ENCODE measurements around the gene LHPP.
A peak's percentile ranks its signal among the peaks of the same experiment; 100 is the strongest.
"Not testable (repeated sequence)": the region's sequence is repeated elsewhere in the genome, so short reads cannot be mapped to it uniquely, and the experiment has no call there.

The LHPP gene

DNA sequence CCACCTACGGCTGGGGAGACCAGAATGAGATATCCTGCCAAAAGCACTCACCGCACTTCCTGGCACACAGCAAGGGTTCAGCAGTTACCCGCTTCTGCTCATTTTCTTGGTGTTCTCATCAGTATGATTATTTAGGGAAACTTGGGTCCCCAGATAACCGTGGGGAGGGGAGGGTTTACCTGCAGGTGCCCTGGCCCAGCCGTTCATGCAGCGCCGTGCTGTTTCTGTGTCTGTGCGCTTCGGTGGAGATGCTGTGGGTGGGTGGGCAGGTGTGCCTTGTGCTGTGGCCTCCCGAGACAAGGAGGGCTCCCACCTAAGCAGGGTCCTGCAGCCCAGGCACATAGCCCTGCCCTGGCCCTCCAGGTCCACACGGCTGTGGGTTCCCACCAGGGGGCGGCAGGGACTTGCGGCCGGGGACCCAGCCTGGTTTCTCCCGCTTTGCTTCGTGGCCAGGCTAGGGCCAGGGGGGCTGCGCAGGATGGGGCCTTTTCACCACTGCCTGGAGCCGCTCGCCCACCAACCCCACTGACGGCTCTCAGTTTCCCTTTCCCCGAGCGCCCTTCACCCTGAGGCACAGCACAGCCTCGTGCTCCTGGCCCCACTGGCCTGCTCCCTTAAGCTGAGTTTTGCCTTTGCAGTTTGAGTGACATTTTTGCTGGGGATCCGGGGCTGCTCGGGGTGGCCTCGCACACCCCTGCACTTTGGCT, 78.5 kb downstream of the LHPP start:
- DNase-seq, result peak; percentile 62

- no peak for DNase-seq
Measured at GRCh38 chr10:124541076-124541903, 79.7 kb downstream of the LHPP start.

DNA sequence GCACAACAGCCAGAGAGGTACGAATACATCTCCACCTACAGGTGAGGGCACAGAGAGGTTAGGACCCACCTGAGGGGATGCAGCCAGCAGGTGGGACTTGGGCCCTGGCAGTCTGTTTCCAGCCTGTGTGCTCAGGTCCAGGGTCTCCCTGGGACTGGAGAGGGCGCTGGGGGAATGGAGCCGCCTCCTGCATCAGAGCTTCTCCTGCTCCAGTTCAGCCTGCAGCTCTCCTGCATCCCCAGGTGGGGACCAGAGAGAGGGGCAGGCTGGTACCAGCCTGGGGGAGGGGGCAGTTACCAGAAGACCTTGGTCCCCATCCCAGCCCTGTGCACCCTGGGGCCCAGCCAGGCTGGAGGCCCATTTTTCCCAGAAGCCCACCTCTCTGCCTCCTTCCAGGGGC, 80.7 kb downstream of the LHPP start:
- DNase-seq, result no peak

DNA sequence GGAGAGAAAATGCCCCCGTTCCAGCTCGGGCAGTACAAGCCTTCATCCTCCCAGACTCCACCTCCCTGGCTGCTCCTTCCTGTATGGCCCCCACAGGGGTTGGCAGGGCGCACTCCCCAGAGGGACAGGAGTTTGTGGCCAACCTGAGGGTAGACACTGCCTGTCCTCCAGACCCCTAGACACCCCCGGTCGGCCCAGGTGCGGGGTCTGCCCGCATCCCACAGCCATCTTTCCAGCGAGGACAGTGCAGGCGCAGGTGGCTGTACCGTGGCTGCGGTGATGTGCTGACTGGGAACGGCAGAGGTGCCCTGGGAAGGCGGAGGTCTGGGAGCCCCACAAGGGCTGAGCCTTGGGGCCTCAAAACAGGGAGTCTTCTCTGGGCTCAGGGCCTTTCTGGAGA, 81.5 kb downstream of the LHPP start:
- no peak for DNase-seq

DNA sequence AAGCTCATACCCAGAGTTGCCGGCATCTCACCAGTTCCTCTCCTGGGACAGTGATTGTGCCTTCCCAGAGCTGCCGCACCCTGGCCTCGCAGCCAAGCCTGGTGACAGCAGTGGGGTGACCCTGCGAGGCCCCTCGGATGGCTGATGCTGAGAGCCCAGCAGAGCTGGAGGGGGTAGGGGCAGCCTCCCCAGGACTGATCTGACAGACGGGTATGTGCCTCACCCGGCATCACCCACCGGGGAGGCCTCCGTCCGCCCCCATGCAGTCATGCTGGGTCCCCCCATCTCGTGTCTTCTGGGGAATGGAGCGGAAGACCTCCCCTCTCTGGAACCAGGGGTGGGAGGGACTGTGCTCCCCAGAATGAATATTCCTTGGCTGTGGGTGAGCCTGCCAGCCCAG, 82.3 kb downstream of the LHPP start:
- no peak for DNase-seq

DNA sequence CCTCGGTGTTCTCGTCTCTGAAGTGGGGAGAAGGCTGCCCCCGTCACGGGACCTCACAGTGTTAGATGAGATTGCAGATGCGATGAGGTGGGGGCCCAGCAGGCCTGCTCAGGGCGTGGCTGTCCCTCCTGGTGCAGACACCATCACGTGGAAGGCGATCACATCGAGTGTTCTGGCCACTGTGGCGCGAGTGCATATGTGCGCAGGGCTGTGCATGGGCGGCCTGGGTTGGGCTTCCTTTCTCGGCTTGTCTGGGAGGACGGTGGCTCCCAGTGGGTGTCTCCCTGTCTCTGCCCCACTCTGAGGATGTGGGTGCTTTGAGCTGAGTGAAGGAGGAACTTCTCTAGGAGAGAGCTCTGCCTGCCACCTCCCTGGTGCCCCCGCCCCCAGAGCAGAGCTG, 83.1 kb downstream of the LHPP start:
- DNase-seq, result no peak

GRCh38 chr10:124545351-124546054, 83.9 kb downstream of the LHPP start:
- DNase-seq, result no peak

DNA sequence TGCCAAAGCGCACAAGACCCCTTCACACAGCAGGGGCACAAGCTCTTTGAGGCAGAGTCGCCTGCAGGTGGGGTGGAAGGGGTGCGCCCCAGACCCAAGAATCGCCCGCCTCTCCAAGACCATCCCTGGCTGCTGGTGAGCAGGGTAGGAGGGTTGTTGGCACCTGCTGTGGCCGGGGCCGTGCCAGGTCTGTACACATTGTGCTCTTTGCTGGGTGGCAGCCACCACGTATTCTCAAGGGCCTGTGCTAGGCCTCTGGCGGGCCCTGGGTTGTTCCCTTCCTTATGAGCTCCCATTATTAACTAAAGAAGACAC, 84.4 kb downstream of the LHPP start:
- DNase-seq, result no peak

- DNase-seq, result no peak
Measured at GRCh38 chr10:124546957-124547646, 85.5 kb downstream of the LHPP start.

GRCh38 chr10:124547647-124548168, 86.1 kb downstream of the LHPP start:
- no peak for DNase-seq

- not testable (repeated sequence) for DNase-seq
Measured at GRCh38 chr10:124549171-124549570, 87.5 kb downstream of the LHPP start.

GRCh38 chr10:124550293-124551034, 88.8 kb downstream of the LHPP start:
- no peak for DNase-seq

GRCh38 chr10:124551097-124551496, 89.5 kb downstream of the LHPP start:
- no peak for DNase-seq

DNA sequence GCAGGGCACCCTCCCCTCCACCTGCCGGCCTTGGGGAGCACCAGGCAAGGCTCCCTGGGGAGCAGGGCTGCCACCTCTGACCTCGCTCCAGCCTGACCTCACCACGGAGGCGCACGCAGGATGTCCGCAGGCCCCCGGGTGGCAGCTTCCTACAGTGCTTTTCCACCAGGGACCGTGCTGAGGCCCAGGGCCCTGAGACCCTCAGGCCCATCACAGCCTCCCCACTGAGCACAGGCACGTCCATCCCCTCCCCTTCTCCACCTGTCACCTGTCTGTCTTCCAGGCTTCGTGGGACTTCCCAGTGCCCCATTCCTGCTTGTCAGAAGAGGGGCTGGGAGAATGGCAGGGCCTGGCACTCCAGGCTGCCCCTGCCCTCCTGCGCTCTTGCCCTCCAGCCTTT, 90.1 kb downstream of the LHPP start:
- no peak for DNase-seq

DNA sequence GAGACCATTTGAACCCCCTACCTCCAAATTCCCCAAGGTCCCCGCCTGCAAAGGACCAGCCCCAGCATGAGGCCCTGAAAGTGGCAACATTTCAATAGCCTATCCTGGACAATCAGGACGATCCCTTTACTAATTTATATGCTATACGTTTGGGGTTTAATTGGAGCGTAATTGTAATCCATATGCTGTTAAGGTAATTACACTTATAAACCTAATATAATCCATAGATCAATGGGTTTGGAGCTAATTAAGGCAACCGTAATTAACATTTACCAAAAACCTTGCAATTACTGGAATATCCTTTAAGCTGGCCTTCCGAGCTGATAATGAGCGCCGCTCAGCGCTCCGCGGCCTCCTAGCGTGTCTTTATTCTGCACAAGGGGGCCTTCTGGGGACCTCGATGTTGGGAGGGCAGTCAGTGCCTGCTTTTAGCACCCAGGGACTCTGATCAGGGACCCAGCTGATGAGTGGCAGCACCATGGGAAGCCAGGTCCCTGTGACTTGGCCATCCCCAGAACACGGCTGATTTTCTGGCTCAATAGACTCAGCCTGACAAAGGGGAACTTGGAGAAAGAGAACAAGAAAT, 91.2 kb downstream of the LHPP start:
- DNase-seq, result no peak

GRCh38 chr10:124554085-124554858, 92.6 kb downstream of the LHPP start:
- DNase-seq, result no peak

GRCh38 chr10:124557167-124557566, 95.5 kb downstream of the LHPP start:
- no peak for DNase-seq

DNA sequence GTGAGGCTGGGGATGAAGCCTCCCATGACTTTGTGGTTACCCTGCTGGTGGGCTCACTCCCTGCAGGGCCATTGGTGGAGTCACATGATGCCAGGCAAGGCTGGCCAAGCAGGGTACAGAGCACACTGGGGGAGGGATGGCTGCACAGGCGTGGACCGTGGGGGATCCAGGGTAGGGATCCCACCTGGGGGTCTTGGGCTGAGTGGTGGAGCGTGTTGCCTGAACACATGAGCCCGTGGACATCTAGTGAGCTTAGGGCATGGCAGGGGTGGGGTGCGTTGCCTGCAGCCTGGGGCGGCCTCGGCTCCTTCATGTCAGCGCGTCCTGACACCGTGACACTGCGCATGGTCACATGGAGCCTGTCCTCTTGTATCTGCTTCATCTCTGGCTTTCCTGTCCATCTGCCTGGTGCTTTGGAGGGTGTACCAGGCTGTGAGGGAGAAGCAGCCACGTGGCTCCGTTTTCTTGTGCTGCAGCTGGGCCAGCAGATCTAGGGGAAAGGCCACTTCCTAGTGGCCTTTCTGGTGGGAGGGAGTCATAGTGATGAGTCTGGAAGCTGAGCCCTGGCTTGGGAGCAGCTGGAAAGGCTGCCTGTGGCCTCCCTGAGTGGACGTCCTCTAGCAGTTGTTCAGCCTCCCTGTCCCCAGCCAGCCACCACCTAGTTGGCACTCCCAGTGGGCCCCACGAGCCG, 96.2 kb downstream of the LHPP start:
- DNase-seq, result no peak

DNA sequence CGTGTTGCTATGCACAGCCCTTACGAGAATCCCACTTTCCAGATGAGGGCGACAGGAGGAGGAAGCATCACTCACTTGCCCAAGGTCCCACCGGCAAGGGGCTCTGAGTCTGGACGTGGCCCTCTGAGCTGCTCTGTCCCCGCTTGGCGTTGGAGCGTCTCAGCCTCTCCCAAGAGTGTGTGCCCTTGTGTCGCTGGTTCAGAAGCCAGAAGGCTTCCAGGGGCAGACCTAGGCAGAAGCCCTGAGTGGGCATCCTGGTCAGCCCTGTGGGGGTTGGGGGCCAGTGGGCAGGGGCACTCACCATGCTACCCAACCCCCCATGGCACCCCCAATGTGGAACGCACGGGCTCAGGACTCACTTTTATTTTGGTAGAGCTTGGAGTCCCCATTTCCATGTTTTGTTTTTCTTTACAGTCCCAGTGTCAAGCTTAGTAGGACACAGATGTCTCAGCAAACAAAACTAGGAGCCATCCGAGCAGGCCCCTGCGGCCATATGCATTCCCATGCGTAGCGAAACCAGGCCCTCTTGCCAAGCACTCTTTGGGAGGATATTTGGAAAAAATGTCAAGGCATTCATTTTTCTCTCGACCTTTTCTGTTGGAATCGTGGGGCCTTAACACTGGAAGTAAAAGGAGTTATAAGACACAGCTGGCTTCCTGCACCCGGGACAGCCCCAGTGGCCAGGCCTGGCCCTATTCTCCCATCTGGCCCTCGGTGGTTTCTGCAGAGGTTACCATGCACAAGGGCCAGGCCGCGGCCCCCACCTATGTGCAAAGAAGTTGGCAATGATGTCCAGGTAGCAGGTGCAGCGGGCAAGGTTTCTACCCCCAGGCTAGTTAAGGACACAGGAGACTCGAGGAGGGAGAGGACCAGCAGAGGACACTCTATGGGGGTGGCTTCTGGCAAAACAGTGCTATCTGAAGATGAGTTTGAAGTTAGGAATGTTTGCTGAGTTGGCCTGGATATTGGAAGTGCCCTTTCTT, 97.0 kb downstream of the LHPP start:
- DNase-seq, result no peak

All from NCI-H1436 (cell line).